GM10266 (cell line): ENCODE data around the gene PCBP3.

ENCODE experiments used
- DNase-seq: peaks from one replicate; pipeline ENCODE4 v3.0.0; 2012; ENCODE audit errors: extremely low spot score
- CTCF ChIP-seq: IDR thresholded peaks from 2 replicates; pipeline ENCODE4 v1.5.1; 2012; ENCODE audit warnings: mild to moderate bottlenecking, low read depth; ENCODE audit not compliant: control insufficient read depth, insufficient read depth; ENCODE audit errors: missing control alignments

PCBP3 gene

GRCh38 chr21:45908536-45909237, 265.2 kb downstream of the PCBP3 start:
- DNase-seq, result no peak
- TF ChIP-seq CTCF, result no peak

- no peak for DNase-seq
- TF ChIP-seq CTCF, result no peak
These were observed 265.9 kb downstream of the PCBP3 start for GRCh38 chr21:45909238-45909988.

GRCh38 chr21:45910155-45910547, 266.6 kb downstream of the PCBP3 start:
- no peak for DNase-seq
- TF ChIP-seq CTCF, result no peak

GRCh38 chr21:45910548-45911221, 267.2 kb downstream of the PCBP3 start:
- no peak for TF ChIP-seq CTCF
- DNase-seq, result no peak

- DNase-seq, result no peak
- no peak for TF ChIP-seq CTCF
These were observed 268.3 kb downstream of the PCBP3 start for GRCh38 chr21:45911806-45912325.

GRCh38 chr21:45912611-45913417, 269.3 kb downstream of the PCBP3 start:
- TF ChIP-seq CTCF, result no peak

More at GRCh38 chr21:45912611-45913417, 269.3 kb downstream of the PCBP3 start:
- no peak for DNase-seq
